DMS153 treated with DMSO at 0.1 percent for 48 hours (cell line): ENCODE results near the gene CNTNAP5.

Source experiments
- DNase-seq: peaks from one replicate; lab custom pipeline; 2025; ENCODE audit not compliant: unreplicated experiment; lab: John Stamatoyannopoulos, UW

The CNTNAP5 gene

GRCh38 chr2:124053796-124054195 is 28.7 kb downstream of the CNTNAP5 start:
- no peak for DNase-seq

- no peak for DNase-seq
Observed at GRCh38 chr2:124063596-124063995, 38.5 kb downstream of the CNTNAP5 start.

- DNase-seq = no peak
Observed at GRCh38 chr2:124065636-124066035, 40.5 kb downstream of the CNTNAP5 start.

GRCh38 chr2:124066776-124067175 is 41.7 kb downstream of the CNTNAP5 start:
- DNase-seq = no peak

- DNase-seq = no peak
Observed at GRCh38 chr2:124079045-124079444, 54.0 kb downstream of the CNTNAP5 start.

GRCh38 chr2:124080281-124081153 is 55.4 kb downstream of the CNTNAP5 start:
- no peak for DNase-seq

- no peak for DNase-seq
Observed at GRCh38 chr2:124081154-124081716, 56.1 kb downstream of the CNTNAP5 start.

GRCh38 chr2:124088616-124089015 is 63.5 kb downstream of the CNTNAP5 start:
- DNase-seq = no peak

GRCh38 chr2:124091721-124092120 is 66.6 kb downstream of the CNTNAP5 start:
- DNase-seq = no peak

GRCh38 chr2:124092651-124093050 is 67.6 kb downstream of the CNTNAP5 start:
- no peak for DNase-seq

GRCh38 chr2:124104914-124105313 is 79.8 kb downstream of the CNTNAP5 start:
- no peak for DNase-seq

GRCh38 chr2:124112206-124112605 is 87.1 kb downstream of the CNTNAP5 start:
- no peak for DNase-seq

- no peak for DNase-seq
Observed at GRCh38 chr2:124112966-124113365, 87.9 kb downstream of the CNTNAP5 start.

GRCh38 chr2:124120246-124120645 is 95.2 kb downstream of the CNTNAP5 start:
- DNase-seq = no peak

GRCh38 chr2:124121106-124121505 is 96.0 kb downstream of the CNTNAP5 start:
- no peak for DNase-seq

- DNase-seq = no peak
Observed at GRCh38 chr2:124121760-124122275, 96.7 kb downstream of the CNTNAP5 start.

GRCh38 chr2:124122340-124122739 is 97.3 kb downstream of the CNTNAP5 start:
- DNase-seq = no peak

GRCh38 chr2:124131276-124131675 is 106.2 kb downstream of the CNTNAP5 start:
- DNase-seq = no peak

- DNase-seq = no peak
Observed at GRCh38 chr2:124136110-124136509, 111.0 kb downstream of the CNTNAP5 start.

- DNase-seq = no peak
Observed at GRCh38 chr2:124138076-124138475, 113.0 kb downstream of the CNTNAP5 start.

GRCh38 chr2:124145982-124146381 is 120.9 kb downstream of the CNTNAP5 start:
- peak; percentile 61 for DNase-seq

GRCh38 chr2:124147552-124147951 is 122.5 kb downstream of the CNTNAP5 start:
- no peak for DNase-seq
